Right atrium auricular region (tissue), 2 donors: ENCODE data around the gene EFHD1. TPM values are rescaled to one million over a fixed set of nuclear protein-coding genes. Genes with fewer than 3 reads are reported as not detected.

Experiments
- DNase-seq: peaks from one replicate; pipeline ENCODE4 v3.0.0-alpha.2; 2019; ENCODE audit warnings: low spot score
- H3K27ac ChIP-seq, 2 donors: fragments of 200-600 bp; sonication (generic); 1 replicate in 1 of 2; 2 replicates in 1 of 2; pipeline ENCODE4 v1.5.1; 2016 to 2019
- H3K27me3 ChIP-seq, 2 donors: fragments of 200-600 bp; sonication (generic); one replicate each; pipeline versions ENCODE4 v1.5.1 to v1.6.0; 2017 to 2019
- H3K36me3 ChIP-seq: fragments of 200-600 bp; sonication (generic); one replicate; pipeline ENCODE4 v1.5.1; 2016
- H3K4me1 ChIP-seq, 2 donors: fragments of 200-600 bp; sonication (generic); one replicate each; pipeline versions ENCODE4 v1.5.1 to v1.6.0; 2017 to 2019
- H3K4me3 ChIP-seq, 2 donors: fragments of 200-600 bp; sonication (generic); 1 replicate in 1 of 2; 2 replicates in 1 of 2; pipeline ENCODE4 v1.5.1; 2017 to 2019; ENCODE audit warnings: mild to moderate bottlenecking in 1 of 2, moderate library complexity in 1 of 2
- H3K9me3 ChIP-seq, 2 donors: fragments of 200-600 bp; sonication (generic); one replicate each; pipeline ENCODE4 v1.5.1; 2019
- total RNA-seq, 2 donors: library from RNA; depleted of rRNA; stranded (reverse); fragments of >200 nt; gene quantifications; one replicate each; pipeline ENCODE4 v1.1.0, GENCODE V29; 2016
- TF ChIP-seq, protein P1 (sequence below), 2 donors: fragments of 200-600 bp; sonication (generic); IDR thresholded peaks; one replicate each; pipeline ENCODE4 v1.5.1; 2019; ENCODE audit warnings: antibody characterized with exemption in 2 of 2

Gene EFHD1
- total RNA-seq, 2 donors from 2014 or later, result 11.4 to 11.5 TPM

DNA sequence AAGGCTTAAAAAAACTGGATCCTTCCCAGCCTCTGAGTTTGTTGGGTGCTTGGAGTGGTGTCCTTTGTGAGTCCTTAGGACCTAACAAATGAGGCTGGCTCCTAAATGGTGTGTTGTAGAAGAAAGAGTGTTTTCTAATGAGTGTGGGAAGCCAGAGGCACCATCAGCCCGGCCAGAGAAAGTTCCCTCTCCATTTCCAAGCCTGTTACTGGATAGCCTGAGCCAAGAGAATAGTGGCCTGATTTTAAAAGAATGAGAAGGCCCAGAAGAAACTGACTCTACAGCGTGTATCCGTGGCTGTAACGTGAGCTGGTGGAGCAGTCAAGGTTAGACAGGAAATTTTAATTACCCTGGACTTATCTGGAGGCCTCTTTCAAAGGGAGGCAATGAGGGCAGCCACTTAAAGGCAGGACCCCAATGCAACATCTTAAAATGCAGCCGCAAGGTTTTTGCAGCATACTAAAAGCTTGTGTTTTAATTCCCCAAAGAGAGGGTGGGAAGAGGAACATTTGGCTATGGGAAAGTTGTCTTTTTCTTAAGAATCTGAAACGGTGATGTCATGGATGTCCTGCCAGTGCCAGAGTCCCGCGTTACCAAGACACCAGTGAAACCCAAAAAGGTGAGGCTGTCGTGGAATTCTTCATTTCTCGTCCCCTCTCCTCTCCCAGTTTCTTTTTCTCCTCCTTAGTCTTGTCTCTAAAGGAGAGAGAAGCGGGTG is 4.6 kb downstream of the EFHD1 start:
- Histone ChIP-seq H3K36me3 (no peaks in the 10 kb centered on the region), H3K27me3 (no peaks in the 10 kb centered on the region), H3K27ac (peak overlapping the region; percentile 21 to 29), H3K4me3 (no peak overlapping the region), H3K9me3 (no peaks in the 10 kb centered on the region), H3K4me1 (peaks cover 0 to 19% of the 10 kb centered on the region in 2 donors)
- TF ChIP-seq, protein P1, sequence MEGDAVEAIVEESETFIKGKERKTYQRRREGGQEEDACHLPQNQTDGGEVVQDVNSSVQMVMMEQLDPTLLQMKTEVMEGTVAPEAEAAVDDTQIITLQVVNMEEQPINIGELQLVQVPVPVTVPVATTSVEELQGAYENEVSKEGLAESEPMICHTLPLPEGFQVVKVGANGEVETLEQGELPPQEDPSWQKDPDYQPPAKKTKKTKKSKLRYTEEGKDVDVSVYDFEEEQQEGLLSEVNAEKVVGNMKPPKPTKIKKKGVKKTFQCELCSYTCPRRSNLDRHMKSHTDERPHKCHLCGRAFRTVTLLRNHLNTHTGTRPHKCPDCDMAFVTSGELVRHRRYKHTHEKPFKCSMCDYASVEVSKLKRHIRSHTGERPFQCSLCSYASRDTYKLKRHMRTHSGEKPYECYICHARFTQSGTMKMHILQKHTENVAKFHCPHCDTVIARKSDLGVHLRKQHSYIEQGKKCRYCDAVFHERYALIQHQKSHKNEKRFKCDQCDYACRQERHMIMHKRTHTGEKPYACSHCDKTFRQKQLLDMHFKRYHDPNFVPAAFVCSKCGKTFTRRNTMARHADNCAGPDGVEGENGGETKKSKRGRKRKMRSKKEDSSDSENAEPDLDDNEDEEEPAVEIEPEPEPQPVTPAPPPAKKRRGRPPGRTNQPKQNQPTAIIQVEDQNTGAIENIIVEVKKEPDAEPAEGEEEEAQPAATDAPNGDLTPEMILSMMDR (IDR thresholded peaks at IDR 0.05), result no peak
- DNase-seq, result no peak

DNA sequence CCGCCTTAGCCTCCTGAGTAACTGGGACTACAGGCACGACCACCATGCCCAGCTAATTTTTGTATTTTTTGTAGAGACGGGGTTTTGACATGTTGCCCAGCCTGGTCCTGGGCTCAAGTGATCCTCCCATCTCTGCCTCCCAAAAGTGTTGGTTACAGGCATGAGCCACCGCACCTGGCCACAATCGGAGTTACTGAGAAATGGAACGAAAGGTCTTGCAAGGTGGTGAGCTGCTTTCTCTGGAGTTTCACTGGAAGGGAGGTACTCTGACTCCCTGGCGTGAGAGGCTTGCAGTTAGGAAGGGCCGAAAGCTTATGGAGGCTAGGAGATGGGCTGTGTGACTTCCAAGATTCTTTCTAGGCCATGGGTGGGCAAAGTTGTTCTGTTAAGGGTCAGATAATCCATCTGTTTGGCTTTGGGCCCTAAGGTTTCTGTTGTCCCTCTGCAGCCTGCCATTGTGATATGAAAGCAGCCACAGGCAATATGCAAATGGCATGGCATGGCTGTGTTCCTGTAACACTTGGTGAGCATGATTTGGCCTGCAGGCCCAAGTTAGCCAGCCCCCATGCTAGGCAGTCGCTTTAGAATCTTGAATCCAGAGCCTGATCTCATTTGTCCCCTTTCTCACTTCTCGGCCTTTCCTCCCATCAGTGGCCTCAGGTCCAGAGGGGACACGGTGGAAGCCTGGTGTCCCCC is 7.9 kb downstream of the EFHD1 start:
- Histone ChIP-seq H3K9me3 (no peaks in the 10 kb centered on the region), H3K36me3 (no peaks in the 10 kb centered on the region), H3K4me3 (no peak overlapping the region), H3K27me3 (no peaks in the 10 kb centered on the region), H3K4me1 (peaks cover 0 to 5% of the 10 kb centered on the region in 2 donors), H3K27ac (no peak overlapping the region)
- TF ChIP-seq, protein P1 (IDR thresholded peaks at IDR 0.05), result no peak
- DNase-seq, result no peak

DNA sequence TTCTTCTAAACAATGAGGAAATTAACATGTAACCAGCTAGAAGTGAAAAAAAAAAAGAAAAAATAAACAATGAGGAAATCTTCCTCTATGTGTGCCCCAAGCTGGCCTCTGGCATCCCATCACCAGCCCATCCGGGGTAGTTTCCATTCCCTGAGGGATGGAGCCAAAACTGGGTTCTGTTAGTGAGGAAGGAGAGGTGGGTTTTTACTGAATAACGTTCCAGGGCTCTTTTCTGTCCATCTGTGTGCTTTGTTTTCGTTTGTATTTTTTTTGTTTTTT is 9.7 kb downstream of the EFHD1 start:
- H3K27ac ChIP-seq, result no peak overlapping the region
- peaks cover 0 to 13% of the 10 kb centered on the region in 2 donors for H3K4me1 ChIP-seq
- H3K27me3 ChIP-seq, result no peaks in the 10 kb centered on the region
- DNase-seq, result no peak
- H3K9me3 ChIP-seq, result no peaks in the 10 kb centered on the region
- TF ChIP-seq, protein P1 (IDR thresholded peaks at IDR 0.05), result no peak
- no peaks in the 10 kb centered on the region for H3K36me3 ChIP-seq
- H3K4me3 ChIP-seq, result no peak overlapping the region

DNA sequence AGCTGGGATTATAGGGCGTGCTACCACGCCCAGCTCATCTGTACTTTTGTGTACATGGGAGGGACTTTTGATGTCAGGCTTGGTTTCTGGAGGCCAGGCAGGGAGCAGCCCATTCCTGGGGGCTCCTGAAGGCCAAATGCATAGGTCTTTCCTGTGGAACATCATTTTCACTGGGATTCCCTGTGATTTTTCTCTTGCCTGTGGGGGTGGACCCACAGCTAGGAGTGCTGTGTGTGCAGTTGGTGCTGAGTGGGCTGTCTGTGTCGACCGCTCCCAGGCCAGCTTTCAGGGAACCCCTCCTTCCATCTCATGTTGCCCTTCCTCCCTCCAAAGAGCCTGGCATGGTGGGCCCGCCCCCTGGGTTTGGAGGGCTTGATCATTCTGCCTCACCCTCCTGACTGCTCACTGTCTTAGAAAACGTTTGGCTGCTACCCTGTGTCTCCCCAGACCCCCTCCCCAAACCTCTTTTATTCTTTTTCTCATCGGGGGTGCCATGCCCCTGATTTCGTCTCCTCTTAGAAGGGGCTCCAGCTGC is 10.5 kb downstream of the EFHD1 start:
- Histone ChIP-seq H3K4me1 (peaks cover 0 to 8% of the 10 kb centered on the region in 2 donors), H3K27me3 (no peaks in the 10 kb centered on the region), H3K9me3 (no peaks in the 10 kb centered on the region), H3K36me3 (no peaks in the 10 kb centered on the region), H3K27ac (no peak overlapping the region), H3K4me3 (no peak overlapping the region)
- TF ChIP-seq, protein P1 (IDR thresholded peaks at IDR 0.05), result no peak
- no peak for DNase-seq

DNA sequence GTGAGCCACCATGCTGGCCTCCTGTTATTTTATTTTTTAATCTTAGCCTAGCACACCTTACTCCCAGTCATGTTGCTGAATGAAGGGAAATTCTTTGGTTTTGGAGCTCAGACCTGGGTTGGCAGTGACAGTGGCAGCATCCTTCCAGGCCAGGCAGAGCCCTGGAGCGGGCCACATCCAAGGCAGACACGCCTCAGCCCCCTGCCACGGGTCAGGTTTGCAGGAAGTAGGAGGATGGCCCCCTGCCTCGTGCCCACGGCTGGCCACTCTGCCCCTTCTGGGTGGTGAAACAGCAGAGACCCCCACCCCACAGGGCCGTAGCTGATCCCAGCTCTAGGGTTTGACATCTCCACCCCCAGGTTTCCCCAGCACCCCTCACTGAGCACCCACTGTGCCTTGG is 11.7 kb downstream of the EFHD1 start:
- TF ChIP-seq, protein P1 (IDR thresholded peaks at IDR 0.05), result no peak
- H3K36me3 ChIP-seq, result no peaks in the 10 kb centered on the region
- no peaks in the 10 kb centered on the region for H3K9me3 ChIP-seq
- H3K4me3 ChIP-seq, result no peak overlapping the region
- no peaks in the 10 kb centered on the region for H3K27me3 ChIP-seq
- DNase-seq, result no peak
- peaks cover 0 to 8% of the 10 kb centered on the region in 2 donors for H3K4me1 ChIP-seq
- H3K27ac ChIP-seq, result no peak overlapping the region
